Activated T-cell treated with anti-CD3 and anti-CD28 coated beads, Interleukin-2, amount 50 U/mL, for 48 hours (primary cell): ENCODE measurements around the gene S100A4.
"Not testable (repeated sequence)": the region's sequence is repeated elsewhere in the genome, so short reads cannot be mapped to it uniquely, and the experiment has no call there.

ENCODE experiments used
- DNase-seq, 2 experiments: peaks; one replicate each; pipeline ENCODE4 v3.0.0-alpha.2; 2020

S100A4 gene

GRCh38 chr1:153532769-153533599 is 12.6 kb downstream of the S100A4 start:
- peak; percentile 91 to 92 for DNase-seq

- DNase-seq: peak in 1 of 2 experiments; percentile 48
Observed at GRCh38 chr1:153532181-153532580, 13.4 kb downstream of the S100A4 start.

GRCh38 chr1:153531638-153532037 is 14.0 kb downstream of the S100A4 start:
- no peak for DNase-seq

GRCh38 chr1:153527683-153528040 is 17.9 kb downstream of the S100A4 start:
- DNase-seq: no peak

GRCh38 chr1:153527023-153527682 is 18.5 kb downstream of the S100A4 start:
- no peak for DNase-seq

GRCh38 chr1:153526132-153526543 is 19.5 kb downstream of the S100A4 start:
- DNase-seq: no peak

GRCh38 chr1:153525088-153525728 is 20.4 kb downstream of the S100A4 start:
- DNase-seq: no peak

GRCh38 chr1:153522353-153523048 is 23.1 kb downstream of the S100A4 start:
- peak in 1 of 2 experiments; percentile 37 for DNase-seq

GRCh38 chr1:153521808-153522207 is 23.8 kb downstream of the S100A4 start:
- DNase-seq: not testable (repeated sequence)

GRCh38 chr1:153520818-153521476 is 24.7 kb downstream of the S100A4 start:
- DNase-seq: no peak

- DNase-seq: not testable (repeated sequence)
Observed at GRCh38 chr1:153520137-153520691, 25.4 kb downstream of the S100A4 start.

GRCh38 chr1:153519242-153519641 is 26.4 kb downstream of the S100A4 start:
- no peak for DNase-seq

- no peak for DNase-seq
Observed at GRCh38 chr1:153515504-153516394, 29.9 kb downstream of the S100A4 start.

- no peak for DNase-seq
Observed at GRCh38 chr1:153513666-153514065, 31.9 kb downstream of the S100A4 start.

GRCh38 chr1:153513023-153513422 is 32.6 kb downstream of the S100A4 start:
- no peak for DNase-seq

- peak; percentile 85 to 87 for DNase-seq
Observed at GRCh38 chr1:153510984-153511410, 34.6 kb downstream of the S100A4 start.

- DNase-seq: peak; percentile 83 to 84
Observed at GRCh38 chr1:153509729-153510354, 35.8 kb downstream of the S100A4 start.

- DNase-seq: no peak
Observed at GRCh38 chr1:153509036-153509435, 36.6 kb downstream of the S100A4 start.

GRCh38 chr1:153507926-153508583 is 37.6 kb downstream of the S100A4 start:
- DNase-seq: no peak

GRCh38 chr1:153506831-153507413 is 38.7 kb downstream of the S100A4 start:
- DNase-seq: no peak
